Measurements from ENCODE around the gene COA8.

Gene COA8

GRCh38 chr14:103539056-103539825 lies 23.5 kb upstream of the COA8 start:
- TF ChIP-seq GATA2 (IDR thresholded peaks at IDR 0.05; ENCODE audit: low read depth, low read length) (no peak), GATA3 (IDR thresholded peaks at IDR 0.05; ENCODE audit: low read depth, low read length) (no peak)

DNA sequence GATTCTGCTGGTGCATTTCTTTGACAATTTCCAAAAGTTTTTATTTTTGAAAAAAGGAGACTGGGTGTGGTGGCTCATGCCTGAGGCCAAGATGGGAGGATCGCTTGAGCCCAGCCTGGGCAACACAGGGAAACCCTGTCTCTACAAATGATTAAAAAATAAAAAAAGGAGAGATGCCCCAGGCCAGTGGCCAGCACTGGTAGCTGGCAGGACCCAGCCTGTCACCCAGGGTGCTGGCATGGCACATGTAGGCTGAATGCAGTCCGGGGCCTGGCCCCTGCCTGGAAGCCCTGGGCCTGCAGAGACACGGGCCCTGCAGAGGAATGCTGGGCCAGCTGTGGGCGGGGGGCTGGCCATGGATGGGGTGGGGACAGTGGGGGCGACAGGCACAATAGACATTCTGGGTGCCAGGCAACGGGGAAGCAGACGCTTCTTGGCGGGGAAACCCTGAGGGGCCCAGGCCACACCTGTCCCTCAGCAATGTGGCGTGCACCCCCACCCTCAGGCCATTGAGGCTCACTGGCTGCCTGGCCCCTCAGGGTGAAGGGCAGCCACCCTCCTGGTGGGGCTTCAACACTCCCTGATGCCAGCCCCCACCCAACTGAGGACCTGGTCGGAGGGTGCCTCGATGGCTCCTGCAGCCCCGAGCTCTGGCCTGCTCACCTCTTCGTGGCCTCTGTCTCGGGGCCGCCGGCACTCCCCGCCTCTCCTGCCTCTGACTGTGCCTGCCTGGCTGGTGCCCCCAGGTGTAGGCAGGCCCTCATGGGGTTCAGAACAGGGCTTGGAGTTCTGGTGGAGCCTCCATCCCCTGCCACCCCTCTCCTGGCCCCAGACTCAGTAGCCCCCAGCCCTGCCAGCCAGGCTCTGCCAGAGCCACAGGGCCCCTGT lies 21.7 kb upstream of the COA8 start:
- TF ChIP-seq GATA2 (IDR thresholded peaks at IDR 0.05; ENCODE audit: low read depth, low read length) (no peak), GATA3 (IDR thresholded peaks at IDR 0.05; ENCODE audit: low read depth, low read length) (no peak)

DNA sequence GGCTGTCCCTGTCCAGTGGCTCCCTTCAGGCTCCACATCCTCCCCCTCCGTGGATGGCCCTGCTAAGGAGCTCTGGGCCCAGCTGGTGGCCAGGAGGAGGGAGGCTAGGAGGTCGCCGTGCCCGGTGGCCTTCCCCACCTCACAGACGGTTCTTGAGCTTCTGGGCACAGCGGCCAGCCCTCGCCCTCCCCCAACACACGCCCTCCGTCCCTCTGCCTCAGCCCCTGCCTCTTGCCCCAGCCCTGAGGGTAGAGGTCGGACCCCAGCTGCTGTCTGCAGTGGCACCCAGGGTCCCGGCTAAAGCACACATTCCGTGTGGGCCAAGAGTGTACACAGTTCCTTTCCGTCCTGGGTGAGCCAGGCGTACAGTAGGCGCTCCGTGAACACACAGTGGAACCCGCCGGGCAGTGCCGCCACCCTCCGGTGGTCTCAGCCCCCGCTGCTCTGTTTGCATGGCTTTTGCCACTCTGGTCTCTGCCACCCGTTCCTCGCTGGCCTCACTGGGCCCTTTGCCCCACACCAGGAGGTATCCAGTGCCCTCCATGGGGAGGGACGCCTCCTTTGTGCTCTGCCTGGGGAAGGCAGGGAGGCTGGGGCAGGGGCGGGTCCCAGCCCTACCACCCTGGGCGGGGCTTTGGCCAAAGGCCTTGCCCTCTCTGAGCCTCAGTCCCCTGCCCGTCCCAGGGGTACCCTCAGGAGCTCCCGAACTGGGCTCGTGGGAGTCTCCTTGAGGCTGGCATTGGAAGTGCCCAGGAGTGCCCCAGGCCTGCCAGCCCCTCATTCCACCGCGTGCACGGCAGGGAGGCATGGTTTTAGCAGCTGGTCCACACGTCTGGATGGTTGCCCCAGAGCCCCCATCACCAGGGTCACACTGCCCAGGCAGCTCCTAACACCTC lies 20.8 kb upstream of the COA8 start:
- TF ChIP-seq GATA2 (IDR thresholded peaks at IDR 0.05; ENCODE audit: low read depth, low read length) = no peak

GRCh38 chr14:103542605-103543088 lies 20.1 kb upstream of the COA8 start:
- no peak for TF ChIP-seq GATA3 (IDR thresholded peaks at IDR 0.05; ENCODE audit: low read depth, low read length)
- no peak for TF ChIP-seq GATA2 (IDR thresholded peaks at IDR 0.05; ENCODE audit: low read depth, low read length)

- TF ChIP-seq GATA2 (IDR thresholded peaks at IDR 0.05; ENCODE audit: low read depth, low read length) = no peak
- TF ChIP-seq GATA3 (IDR thresholded peaks at IDR 0.05; ENCODE audit: low read depth, low read length) = no peak
These were observed 19.6 kb upstream of the COA8 start for GRCh38 chr14:103543140-103543539.

- TF ChIP-seq GATA2 (IDR thresholded peaks at IDR 0.05; ENCODE audit: low read depth, low read length) (no peak), GATA3 (IDR thresholded peaks at IDR 0.05; ENCODE audit: low read depth, low read length) (no peak)
These were observed 18.9 kb upstream of the COA8 start for GRCh38 chr14:103543721-103544387.

DNA sequence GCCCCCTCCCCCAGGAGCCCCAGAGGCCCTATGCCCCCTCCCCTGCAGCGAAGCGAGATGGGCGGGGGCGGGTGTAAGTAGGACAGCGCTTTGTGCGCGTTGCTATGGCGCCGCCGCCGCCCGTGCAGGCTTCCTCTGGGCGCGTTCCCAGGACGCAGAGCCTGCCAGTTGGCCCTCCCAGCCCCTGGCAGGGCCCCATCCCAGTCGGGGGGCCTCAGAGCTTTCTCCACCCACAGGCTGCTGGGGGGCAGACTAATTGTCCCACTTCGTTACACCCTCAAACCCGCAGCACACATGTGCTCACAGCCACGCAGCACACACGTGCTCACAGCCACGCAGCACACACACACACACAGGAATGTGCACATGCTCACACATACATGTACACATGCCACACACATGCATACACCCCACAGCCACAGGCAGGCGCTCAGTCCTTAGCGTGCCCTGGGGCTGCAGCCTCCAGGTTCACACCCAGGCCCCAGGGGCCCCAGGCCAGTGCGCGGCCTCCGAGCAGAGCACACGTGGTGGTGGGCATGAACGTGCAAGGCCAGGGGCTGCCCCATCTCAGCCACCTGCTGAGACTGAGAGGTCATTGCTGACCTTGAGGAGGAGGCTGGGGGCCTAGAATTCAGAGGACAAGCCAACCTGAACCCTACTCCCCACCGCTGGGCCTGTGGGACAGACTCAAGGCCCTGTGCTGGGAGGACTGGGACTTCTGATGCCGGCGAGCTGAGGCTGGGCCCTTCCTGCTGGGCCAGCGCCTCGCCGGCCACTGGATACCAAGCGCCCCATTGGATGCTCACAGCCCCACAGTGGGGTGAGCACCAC lies 18.2 kb upstream of the COA8 start:
- no peak for TF ChIP-seq GATA3 (IDR thresholded peaks at IDR 0.05; ENCODE audit: low read depth, low read length)
- no peak for TF ChIP-seq GATA2 (IDR thresholded peaks at IDR 0.05; ENCODE audit: low read depth, low read length)

- no peak for TF ChIP-seq GATA2 (IDR thresholded peaks at IDR 0.05; ENCODE audit: low read depth, low read length)
- TF ChIP-seq GATA3 (IDR thresholded peaks at IDR 0.05; ENCODE audit: low read depth, low read length) = no peak
These were observed 17.4 kb upstream of the COA8 start for GRCh38 chr14:103545219-103545914.

GRCh38 chr14:103545915-103546651 lies 16.7 kb upstream of the COA8 start:
- TF ChIP-seq GATA3 (IDR thresholded peaks at IDR 0.05; ENCODE audit: low read depth, low read length) = no peak
- TF ChIP-seq GATA2 (IDR thresholded peaks at IDR 0.05; ENCODE audit: low read depth, low read length) = no peak

- TF ChIP-seq GATA3 (IDR thresholded peaks at IDR 0.05; ENCODE audit: low read depth, low read length) (no peak), GATA2 (IDR thresholded peaks at IDR 0.05; ENCODE audit: low read depth, low read length) (no peak)
These were observed 15.9 kb upstream of the COA8 start for GRCh38 chr14:103546652-103547454.
